ENCODE measurements around the gene UBE3B.

UBE3B gene

GRCh38 chr12:109531411-109531810, 54.0 kb downstream of the UBE3B start:
- peaks cover 33% of the 10 kb centered on the region for H3K4me1 ChIP-seq (ENCODE audit: control insufficient read depth, insufficient read depth, low read length, poor library complexity, severe bottlenecking)
- no peak overlapping the region for H3K4me3 ChIP-seq (ENCODE audit: extremely low read depth, insufficient read depth, low read length, poor library complexity, severe bottlenecking)
- H3K36me3 ChIP-seq (ENCODE audit: control insufficient read depth, insufficient read depth, low read length), result peaks cover 26% of the 10 kb centered on the region
- H3K27ac ChIP-seq (ENCODE audit: low read depth, low read length, severe bottlenecking), result peak overlapping the region; percentile 91
- 43% methylated on average over 1 of the region's 2 CpGs; no CpG with 5 or more reads in 1 of the 2 experiments for WGBS, 2 experiments (ENCODE audit: insufficient coverage in 2 of 2)
- H3K9me3 ChIP-seq (ENCODE audit: control insufficient read depth, low read length), result no peaks in the 10 kb centered on the region

- no peaks in the 10 kb centered on the region for H3K9me3 ChIP-seq (ENCODE audit: control insufficient read depth, low read length)
- H3K27ac ChIP-seq (ENCODE audit: low read depth, low read length, severe bottlenecking), result no peak overlapping the region
- H3K36me3 ChIP-seq (ENCODE audit: control insufficient read depth, insufficient read depth, low read length), result peaks cover 14% of the 10 kb centered on the region
- peaks cover 33% of the 10 kb centered on the region for H3K4me1 ChIP-seq (ENCODE audit: control insufficient read depth, insufficient read depth, low read length, poor library complexity, severe bottlenecking)
- WGBS, 2 experiments (ENCODE audit: insufficient coverage in 2 of 2), result 91 to 94% methylated on average over 23 to 24 of the region's 24 CpGs
- H3K4me3 ChIP-seq (ENCODE audit: extremely low read depth, insufficient read depth, low read length, poor library complexity, severe bottlenecking), result no peak overlapping the region
Measured at GRCh38 chr12:109532721-109533486, 55.5 kb downstream of the UBE3B start.

- WGBS, 2 experiments (ENCODE audit: insufficient coverage in 2 of 2), result 89 to 97% methylated on average over 8 of the region's 8 CpGs
- H3K36me3 ChIP-seq (ENCODE audit: control insufficient read depth, insufficient read depth, low read length), result peaks cover 12% of the 10 kb centered on the region
Measured at GRCh38 chr12:109533487-109533740, 56.0 kb downstream of the UBE3B start.

GRCh38 chr12:109534456-109534855, 57.0 kb downstream of the UBE3B start:
- 98% methylated on average over 15 of the region's 15 CpGs for WGBS, 2 experiments (ENCODE audit: insufficient coverage in 2 of 2)
- no peak overlapping the region for H3K4me3 ChIP-seq (ENCODE audit: extremely low read depth, insufficient read depth, low read length, poor library complexity, severe bottlenecking)
- H3K4me1 ChIP-seq (ENCODE audit: control insufficient read depth, insufficient read depth, low read length, poor library complexity, severe bottlenecking), result peaks cover 39% of the 10 kb centered on the region
- no peak overlapping the region for H3K27ac ChIP-seq (ENCODE audit: low read depth, low read length, severe bottlenecking)
- H3K9me3 ChIP-seq (ENCODE audit: control insufficient read depth, low read length), result no peaks in the 10 kb centered on the region
- H3K36me3 ChIP-seq (ENCODE audit: control insufficient read depth, insufficient read depth, low read length), result peaks cover 9% of the 10 kb centered on the region

More at GRCh38 chr12:109533487-109533740, 56.0 kb downstream of the UBE3B start:
- Histone ChIP-seq H3K4me3 (ENCODE audit: extremely low read depth, insufficient read depth, low read length, poor library complexity, severe bottlenecking) (no peak overlapping the region), H3K9me3 (ENCODE audit: control insufficient read depth, low read length) (no peaks in the 10 kb centered on the region), H3K27ac (ENCODE audit: low read depth, low read length, severe bottlenecking) (no peak overlapping the region), H3K4me1 (ENCODE audit: control insufficient read depth, insufficient read depth, low read length, poor library complexity, severe bottlenecking) (peaks cover 37% of the 10 kb centered on the region)

GRCh38 chr12:109535231-109535862, 57.9 kb downstream of the UBE3B start:
- peaks cover 9% of the 10 kb centered on the region for H3K36me3 ChIP-seq (ENCODE audit: control insufficient read depth, insufficient read depth, low read length)
- WGBS, 2 experiments (ENCODE audit: insufficient coverage in 2 of 2), result 94% methylated on average over 23 to 25 of the region's 25 CpGs
- H3K27ac ChIP-seq (ENCODE audit: low read depth, low read length, severe bottlenecking), result no peak overlapping the region
- H3K4me3 ChIP-seq (ENCODE audit: extremely low read depth, insufficient read depth, low read length, poor library complexity, severe bottlenecking), result no peak overlapping the region
- H3K4me1 ChIP-seq (ENCODE audit: control insufficient read depth, insufficient read depth, low read length, poor library complexity, severe bottlenecking), result peaks cover 31% of the 10 kb centered on the region
- H3K9me3 ChIP-seq (ENCODE audit: control insufficient read depth, low read length), result no peaks in the 10 kb centered on the region

GRCh38 chr12:109535863-109536250, 58.4 kb downstream of the UBE3B start:
- no peak overlapping the region for H3K4me3 ChIP-seq (ENCODE audit: extremely low read depth, insufficient read depth, low read length, poor library complexity, severe bottlenecking)
- H3K36me3 ChIP-seq (ENCODE audit: control insufficient read depth, insufficient read depth, low read length), result peaks cover 6% of the 10 kb centered on the region
- H3K9me3 ChIP-seq (ENCODE audit: control insufficient read depth, low read length), result no peaks in the 10 kb centered on the region
- peaks cover 27% of the 10 kb centered on the region for H3K4me1 ChIP-seq (ENCODE audit: control insufficient read depth, insufficient read depth, low read length, poor library complexity, severe bottlenecking)
- WGBS, 2 experiments (ENCODE audit: insufficient coverage in 2 of 2), result 98 to 100% methylated on average over 4 of the region's 5 CpGs
- H3K27ac ChIP-seq (ENCODE audit: low read depth, low read length, severe bottlenecking), result no peak overlapping the region

- Histone ChIP-seq H3K27ac (ENCODE audit: low read depth, low read length, severe bottlenecking) (no peak overlapping the region), H3K36me3 (ENCODE audit: control insufficient read depth, insufficient read depth, low read length) (peaks cover 5% of the 10 kb centered on the region), H3K4me3 (ENCODE audit: extremely low read depth, insufficient read depth, low read length, poor library complexity, severe bottlenecking) (no peak overlapping the region), H3K4me1 (ENCODE audit: control insufficient read depth, insufficient read depth, low read length, poor library complexity, severe bottlenecking) (peaks cover 26% of the 10 kb centered on the region), H3K9me3 (ENCODE audit: control insufficient read depth, low read length) (peaks cover 4% of the 10 kb centered on the region)
- 93 to 98% methylated on average over 8 of the region's 8 CpGs for WGBS, 2 experiments (ENCODE audit: insufficient coverage in 2 of 2)
Measured at GRCh38 chr12:109537136-109537535, 59.7 kb downstream of the UBE3B start.

GRCh38 chr12:109538191-109538863, 60.9 kb downstream of the UBE3B start:
- Histone ChIP-seq H3K9me3 (ENCODE audit: control insufficient read depth, low read length) (peaks cover 10% of the 10 kb centered on the region), H3K27ac (ENCODE audit: low read depth, low read length, severe bottlenecking) (peak overlapping the region; percentile 78), H3K4me1 (ENCODE audit: control insufficient read depth, insufficient read depth, low read length, poor library complexity, severe bottlenecking) (peaks cover 23% of the 10 kb centered on the region), H3K36me3 (ENCODE audit: control insufficient read depth, insufficient read depth, low read length) (peaks cover 5% of the 10 kb centered on the region), H3K4me3 (ENCODE audit: extremely low read depth, insufficient read depth, low read length, poor library complexity, severe bottlenecking) (no peak overlapping the region)
- 83 to 89% methylated on average over 13 to 15 of the region's 16 CpGs for WGBS, 2 experiments (ENCODE audit: insufficient coverage in 2 of 2)

GRCh38 chr12:109539508-109539907, 62.1 kb downstream of the UBE3B start:
- WGBS, 2 experiments (ENCODE audit: insufficient coverage in 2 of 2), result 82 to 87% methylated on average over 9 of the region's 9 CpGs
- Histone ChIP-seq H3K9me3 (ENCODE audit: control insufficient read depth, low read length) (peaks cover 10% of the 10 kb centered on the region), H3K4me1 (ENCODE audit: control insufficient read depth, insufficient read depth, low read length, poor library complexity, severe bottlenecking) (peaks cover 26% of the 10 kb centered on the region), H3K36me3 (ENCODE audit: control insufficient read depth, insufficient read depth, low read length) (peaks cover 2% of the 10 kb centered on the region), H3K27ac (ENCODE audit: low read depth, low read length, severe bottlenecking) (peak overlapping the region; percentile 29), H3K4me3 (ENCODE audit: extremely low read depth, insufficient read depth, low read length, poor library complexity, severe bottlenecking) (no peak overlapping the region)

- peaks cover 38% of the 10 kb centered on the region for H3K4me1 ChIP-seq (ENCODE audit: control insufficient read depth, insufficient read depth, low read length, poor library complexity, severe bottlenecking)
- no peak overlapping the region for H3K27ac ChIP-seq (ENCODE audit: low read depth, low read length, severe bottlenecking)
- H3K9me3 ChIP-seq (ENCODE audit: control insufficient read depth, low read length), result peaks cover 10% of the 10 kb centered on the region
- WGBS, 2 experiments (ENCODE audit: insufficient coverage in 2 of 2), result 95 to 96% methylated on average over 16 of the region's 16 CpGs
- H3K36me3 ChIP-seq (ENCODE audit: control insufficient read depth, insufficient read depth, low read length), result no peaks in the 10 kb centered on the region
- no peak overlapping the region for H3K4me3 ChIP-seq (ENCODE audit: extremely low read depth, insufficient read depth, low read length, poor library complexity, severe bottlenecking)
Measured at GRCh38 chr12:109540526-109541412, 63.3 kb downstream of the UBE3B start.

All from mesodermal cell (in vitro differentiated cells).